SU-DHL-6 (cell line): ENCODE data around the gene EIF2B2.

ENCODE experiments used
- EZH2phosphoT487 ChIP-seq: fragments of 200-600 bp; sonication (generic), shearing (Covaris generic); conservative IDR thresholded peaks from 2 replicates; pipeline ENCODE4 v1.6.1; 2018; ENCODE audit warnings: mild to moderate bottlenecking, antibody characterized with exemption, low read length, moderate library complexity, mixed read lengths
- TF ChIP-seq, protein P1 (sequence below): fragments of 200-600 bp; sonication (generic); IDR thresholded peaks from one replicate; pipeline ENCODE4 v1.5.1; 2017; ENCODE audit warnings: antibody characterized with exemption, mild to moderate bottlenecking, low read length, moderate library complexity; ENCODE audit not compliant: insufficient read depth, poor library complexity, severe bottlenecking

GRCh38 chr14:75053396-75054291 is 50.9 kb downstream of the EIF2B2 start:
- TF ChIP-seq, protein P1, sequence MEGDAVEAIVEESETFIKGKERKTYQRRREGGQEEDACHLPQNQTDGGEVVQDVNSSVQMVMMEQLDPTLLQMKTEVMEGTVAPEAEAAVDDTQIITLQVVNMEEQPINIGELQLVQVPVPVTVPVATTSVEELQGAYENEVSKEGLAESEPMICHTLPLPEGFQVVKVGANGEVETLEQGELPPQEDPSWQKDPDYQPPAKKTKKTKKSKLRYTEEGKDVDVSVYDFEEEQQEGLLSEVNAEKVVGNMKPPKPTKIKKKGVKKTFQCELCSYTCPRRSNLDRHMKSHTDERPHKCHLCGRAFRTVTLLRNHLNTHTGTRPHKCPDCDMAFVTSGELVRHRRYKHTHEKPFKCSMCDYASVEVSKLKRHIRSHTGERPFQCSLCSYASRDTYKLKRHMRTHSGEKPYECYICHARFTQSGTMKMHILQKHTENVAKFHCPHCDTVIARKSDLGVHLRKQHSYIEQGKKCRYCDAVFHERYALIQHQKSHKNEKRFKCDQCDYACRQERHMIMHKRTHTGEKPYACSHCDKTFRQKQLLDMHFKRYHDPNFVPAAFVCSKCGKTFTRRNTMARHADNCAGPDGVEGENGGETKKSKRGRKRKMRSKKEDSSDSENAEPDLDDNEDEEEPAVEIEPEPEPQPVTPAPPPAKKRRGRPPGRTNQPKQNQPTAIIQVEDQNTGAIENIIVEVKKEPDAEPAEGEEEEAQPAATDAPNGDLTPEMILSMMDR, result no peak
- no peak for TF ChIP-seq EZH2phosphoT487
